Stimulated activated CD8-positive, alpha-beta memory T cell treated with anti-CD3 and anti-CD28 coated beads, Interleukin-15, amount 100 ng/mL, for 48 hours (primary cell): ENCODE data around the gene PSAP.

Experiments used
- DNase-seq, 2 donors: peaks; one replicate each; pipeline ENCODE4 v3.0.0-alpha.2; 2020; ENCODE audit warnings: low read depth in 2 of 2

PSAP gene

DNA sequence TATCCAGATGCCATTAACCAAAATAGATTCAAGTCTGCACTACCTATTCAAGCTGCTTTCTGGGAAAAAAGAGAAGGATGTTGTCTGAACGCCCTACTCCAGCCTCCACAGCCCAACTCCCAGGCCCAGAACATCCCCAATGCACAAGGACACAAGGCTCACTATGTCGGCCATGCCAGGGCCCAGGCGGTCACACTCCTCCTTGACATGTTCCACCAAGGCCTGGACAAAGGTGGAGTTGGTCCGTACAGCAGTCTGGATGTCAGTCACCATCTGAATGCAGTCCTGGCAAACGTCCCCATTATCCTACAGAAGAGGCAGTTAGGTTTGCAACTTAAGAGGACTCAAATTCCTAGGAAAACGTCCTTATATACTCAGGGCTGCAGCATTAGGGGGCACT lies 23.2 kb downstream of the PSAP start:
- no peak for DNase-seq

DNA sequence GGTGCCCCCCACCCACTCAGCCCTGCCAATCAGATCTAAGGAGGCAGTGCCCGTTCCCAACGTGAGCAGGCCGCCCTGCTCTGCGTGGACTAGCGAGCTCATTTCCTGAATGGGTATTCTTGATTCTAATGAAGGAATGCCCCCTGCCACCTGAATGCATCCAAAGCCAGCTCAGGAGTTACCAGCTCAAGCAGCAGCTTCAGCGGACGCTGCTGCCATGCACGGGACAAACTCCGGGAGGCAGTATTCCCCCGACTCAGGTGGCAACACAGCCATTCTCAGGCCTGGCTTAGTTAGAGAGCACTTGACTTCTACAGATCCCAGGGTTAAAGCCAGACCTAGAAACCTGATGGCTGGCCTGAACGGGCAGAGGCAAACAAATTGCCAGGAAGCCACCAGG lies 25.8 kb downstream of the PSAP start:
- DNase-seq: no peak

DNA sequence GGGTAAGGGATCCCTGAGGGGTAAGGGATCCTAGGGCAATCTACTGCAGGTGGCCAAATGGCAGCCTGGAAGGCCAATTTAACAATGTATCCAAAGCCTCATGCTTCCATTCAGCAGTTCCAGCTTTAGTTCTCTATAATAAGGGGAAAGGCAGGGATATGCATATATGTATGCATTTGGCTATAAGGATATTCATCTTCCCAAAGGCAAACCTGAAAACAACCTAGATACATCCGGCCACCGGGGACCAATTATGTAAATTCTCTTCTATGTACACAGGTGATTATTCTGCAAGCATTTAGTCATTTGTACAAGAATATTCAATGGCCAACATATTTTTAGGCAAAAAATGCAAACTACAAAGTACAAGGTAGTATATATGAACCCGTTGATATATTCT lies 26.7 kb downstream of the PSAP start:
- no peak for DNase-seq

DNA sequence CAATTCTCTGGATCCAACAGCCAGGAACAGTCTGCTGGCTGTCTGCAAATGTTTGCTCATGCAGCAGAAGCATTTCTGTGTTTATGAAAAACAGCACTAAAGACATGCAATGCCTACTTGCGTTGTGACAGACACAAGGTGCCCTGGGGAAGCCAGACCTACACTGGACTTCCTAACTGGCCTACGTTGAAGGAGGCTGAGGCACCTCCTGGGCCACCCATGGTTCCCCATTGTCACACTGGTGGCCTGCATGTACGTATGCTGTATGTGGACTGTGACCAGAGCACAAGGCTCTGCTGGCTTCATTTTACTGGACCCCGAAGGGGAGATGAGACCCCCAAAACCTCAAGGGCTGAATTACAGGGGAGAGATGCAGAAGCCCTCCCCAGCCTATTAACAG lies 27.7 kb downstream of the PSAP start:
- DNase-seq: no peak

DNA sequence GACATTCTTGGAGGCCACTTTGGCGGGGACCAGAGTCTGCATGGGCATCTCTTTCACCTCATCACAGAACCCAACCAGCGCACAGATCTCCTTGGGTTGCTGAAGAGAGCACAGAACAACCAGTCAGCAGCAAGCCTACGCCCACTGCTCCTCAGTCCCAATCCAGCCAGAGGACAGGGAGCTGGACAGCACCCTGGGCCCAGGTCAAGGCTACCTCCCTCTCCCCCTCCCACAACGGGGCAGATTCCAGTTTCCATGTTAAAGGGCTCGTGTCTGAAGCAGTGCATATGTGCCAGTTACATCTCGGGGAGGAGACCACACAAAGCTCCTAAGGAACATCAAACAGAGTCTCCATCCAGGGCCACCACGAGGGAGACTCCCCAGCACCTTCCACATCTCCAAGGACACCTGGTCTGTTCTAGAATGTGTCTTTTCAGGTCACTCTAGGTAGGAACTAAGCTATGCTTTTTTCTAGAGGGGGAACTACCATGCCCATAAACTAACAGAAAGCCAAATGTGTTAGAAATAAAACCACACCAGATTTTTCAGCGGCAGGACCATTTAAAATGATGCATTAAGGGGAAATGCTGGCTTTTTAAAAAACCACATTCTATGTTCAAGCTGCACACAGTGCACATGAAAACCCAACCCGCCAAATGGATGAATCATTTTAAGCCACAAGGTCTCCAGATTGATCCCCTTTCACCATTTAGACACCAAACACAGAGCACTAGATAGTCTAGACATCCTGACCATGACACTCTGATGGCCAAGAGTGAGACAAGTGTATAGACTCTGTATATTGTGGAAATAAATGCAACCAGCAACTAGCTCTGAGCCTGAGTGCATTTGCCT lies 28.9 kb downstream of the PSAP start:
- no peak for DNase-seq

DNA sequence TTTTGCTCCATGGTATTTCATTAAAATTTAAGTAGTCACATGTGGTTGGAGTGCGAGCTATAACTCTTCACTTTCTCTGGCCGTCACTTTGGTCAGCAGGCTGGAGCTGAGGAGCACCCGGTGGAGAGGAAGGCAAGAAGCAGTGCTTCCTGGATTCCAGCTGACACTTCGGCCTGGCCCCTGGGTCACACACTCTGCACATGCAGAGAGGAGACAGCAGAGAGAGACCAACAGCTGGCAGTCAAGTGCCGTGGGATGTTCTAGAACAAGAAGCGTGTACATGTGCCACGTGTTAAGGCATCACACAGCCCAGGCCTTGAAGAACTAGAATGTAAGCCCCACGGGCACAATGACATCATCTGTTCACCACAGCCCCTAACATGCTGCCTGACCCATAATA lies 30.1 kb downstream of the PSAP start:
- no peak for DNase-seq

DNA sequence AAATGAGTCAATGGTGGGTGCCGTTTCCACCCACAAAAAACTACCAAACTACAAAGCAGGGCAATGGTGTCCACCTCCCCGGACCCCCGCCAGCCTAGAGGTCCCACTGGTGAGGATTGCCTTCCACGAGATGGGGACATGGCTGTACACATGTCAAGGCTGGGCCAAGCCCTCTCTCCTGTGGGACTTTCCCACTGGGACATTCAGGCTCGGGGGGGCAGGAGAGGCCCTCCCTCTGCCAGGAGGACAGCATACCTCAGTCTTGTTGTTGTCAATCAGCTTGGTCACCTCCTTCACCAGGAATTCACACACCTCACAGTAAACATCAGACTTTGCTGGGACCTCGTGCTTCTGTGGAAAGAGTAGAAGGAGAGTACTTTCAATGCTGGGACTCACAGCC lies 31.1 kb downstream of the PSAP start:
- no peak for DNase-seq

DNA sequence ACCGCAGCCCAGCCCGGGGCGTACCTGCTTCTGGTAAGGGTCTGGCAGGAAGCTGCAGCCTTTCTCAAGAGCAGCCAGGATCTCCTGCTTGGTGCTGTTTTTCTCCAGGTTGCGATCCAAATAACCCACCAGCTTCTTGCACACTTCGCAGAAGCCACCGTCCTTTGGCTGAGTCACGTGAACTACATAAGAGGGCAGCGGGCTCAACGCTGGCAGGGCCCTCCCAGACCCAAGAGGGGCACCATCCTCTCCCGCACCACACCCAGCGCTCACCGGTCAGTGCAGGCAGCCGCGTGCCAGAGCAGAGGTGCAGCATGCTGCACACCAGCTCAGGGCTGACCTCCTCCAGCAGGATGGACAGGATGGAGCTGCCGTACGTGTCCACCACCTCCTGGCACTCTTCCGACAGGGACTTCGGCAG lies 31.6 kb downstream of the PSAP start:
- no peak for DNase-seq

DNA sequence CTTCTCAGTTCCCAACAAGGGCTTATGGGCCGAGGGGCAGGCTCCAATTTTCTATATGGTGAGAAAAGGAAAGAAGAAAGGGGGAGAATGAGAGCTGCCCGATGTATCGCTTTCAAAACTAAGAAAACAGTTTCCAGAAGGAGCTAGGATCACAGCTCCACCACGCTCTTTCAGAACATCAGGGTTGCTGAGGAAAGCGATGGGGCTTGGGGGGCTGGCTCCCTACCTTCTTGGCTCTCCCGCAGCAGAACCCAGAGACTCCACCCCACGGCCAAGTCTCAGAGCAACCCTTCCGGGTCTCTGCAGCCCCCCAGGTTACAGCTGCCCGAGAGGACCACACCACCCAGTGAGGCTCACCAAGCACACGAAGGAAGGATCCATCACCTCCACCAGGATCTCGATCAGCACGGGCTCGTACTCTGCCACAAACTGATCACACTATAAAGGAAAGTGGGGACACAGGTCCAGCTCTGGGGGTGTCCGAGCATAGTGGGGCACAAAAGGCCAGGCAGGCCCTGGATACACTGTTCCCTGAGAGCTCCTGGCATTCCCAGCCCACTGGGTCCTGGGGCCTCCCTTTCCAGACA lies 32.3 kb downstream of the PSAP start:
- no peak for DNase-seq

DNA sequence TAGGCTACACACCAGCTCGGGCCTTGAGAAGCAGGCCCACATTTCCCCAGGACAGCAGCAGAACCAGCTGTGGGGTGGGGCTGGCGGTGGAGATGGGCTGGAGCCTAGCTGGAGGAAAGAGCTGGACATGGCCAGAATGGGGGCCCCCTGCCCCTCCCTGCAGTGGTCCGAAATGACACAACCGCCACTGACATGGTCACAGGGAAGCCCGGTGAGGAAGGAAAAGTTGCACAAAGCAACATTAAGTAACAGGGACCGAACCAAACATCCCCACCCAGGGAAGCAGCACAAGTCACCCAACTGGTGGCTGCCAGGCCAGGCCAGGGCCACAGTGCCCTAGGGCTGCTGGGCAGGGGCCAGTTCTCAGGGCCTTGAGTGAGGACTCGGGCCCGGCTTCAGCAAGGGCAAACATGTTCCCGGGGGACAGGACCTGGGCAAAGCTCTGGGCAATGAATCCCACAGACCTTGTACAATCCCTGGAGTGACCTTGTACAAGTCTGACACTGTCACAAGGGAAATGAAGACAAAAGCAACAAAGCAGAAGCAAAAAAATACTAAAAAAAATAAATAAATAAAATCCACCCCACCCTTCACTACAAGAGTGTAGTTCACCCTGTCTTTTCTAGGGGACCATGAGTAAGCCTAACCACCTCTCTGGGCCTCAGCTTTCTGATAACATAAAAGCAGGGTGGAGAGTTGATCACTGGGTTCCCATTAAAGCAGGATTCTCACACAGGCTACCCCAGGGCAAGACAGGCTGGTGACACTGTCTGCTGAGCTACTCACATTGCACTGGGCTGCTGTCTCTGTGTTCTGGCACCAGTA lies 33.0 kb downstream of the PSAP start:
- no peak for DNase-seq

DNA sequence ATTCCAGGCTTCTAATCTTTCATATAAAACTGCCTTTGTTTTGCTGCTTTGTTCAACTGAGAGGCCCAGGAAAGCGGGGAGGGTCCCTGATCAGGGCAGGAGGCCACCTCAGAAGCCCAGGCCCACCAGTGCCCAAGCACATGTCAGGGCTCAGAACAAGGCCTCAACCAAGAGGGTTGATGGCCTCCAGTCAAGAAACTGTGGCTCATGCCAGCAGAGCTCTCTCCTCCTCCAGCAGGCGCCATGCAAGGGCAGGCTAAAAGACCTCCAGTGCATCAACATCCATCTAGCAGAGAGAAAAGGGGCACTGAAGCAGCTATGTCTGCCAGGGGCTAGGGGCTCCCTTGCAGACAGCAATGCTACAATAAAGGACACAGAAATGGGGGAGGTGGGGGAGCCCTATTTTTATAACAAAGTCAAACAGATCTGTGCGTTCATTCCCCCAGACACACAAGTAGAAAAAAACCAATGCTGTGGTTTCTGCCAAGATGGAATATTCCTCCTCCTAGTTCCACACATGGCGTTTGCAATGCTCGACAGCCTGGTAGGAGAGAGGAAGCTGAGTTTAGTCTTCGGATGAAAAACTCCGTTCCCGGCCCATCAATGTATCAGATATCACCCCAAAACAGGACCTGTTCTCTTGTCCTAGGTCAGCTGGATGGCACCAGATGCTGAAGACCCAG lies 34.0 kb downstream of the PSAP start:
- no peak for DNase-seq

DNA sequence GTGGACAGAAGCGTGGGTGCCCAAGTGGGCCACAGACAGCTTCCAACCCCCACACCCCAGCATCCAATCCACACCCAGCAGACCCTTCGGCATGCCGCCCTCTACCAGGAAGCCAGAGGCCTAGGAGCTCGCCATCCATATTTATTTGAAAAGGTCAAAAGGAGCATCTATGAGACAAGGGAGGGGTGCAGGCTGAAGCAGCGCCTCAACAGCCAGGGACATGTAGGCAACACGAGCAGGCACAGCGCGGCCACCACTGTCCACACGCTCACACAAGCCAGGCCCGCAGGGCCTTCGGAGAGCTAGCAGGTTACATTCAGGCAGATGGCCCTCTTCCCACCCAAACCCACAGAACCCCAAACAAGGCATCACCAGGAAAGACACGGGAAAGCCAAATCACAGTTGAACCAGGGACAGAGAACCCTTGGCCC lies 34.6 kb downstream of the PSAP start:
- DNase-seq: no peak

DNA sequence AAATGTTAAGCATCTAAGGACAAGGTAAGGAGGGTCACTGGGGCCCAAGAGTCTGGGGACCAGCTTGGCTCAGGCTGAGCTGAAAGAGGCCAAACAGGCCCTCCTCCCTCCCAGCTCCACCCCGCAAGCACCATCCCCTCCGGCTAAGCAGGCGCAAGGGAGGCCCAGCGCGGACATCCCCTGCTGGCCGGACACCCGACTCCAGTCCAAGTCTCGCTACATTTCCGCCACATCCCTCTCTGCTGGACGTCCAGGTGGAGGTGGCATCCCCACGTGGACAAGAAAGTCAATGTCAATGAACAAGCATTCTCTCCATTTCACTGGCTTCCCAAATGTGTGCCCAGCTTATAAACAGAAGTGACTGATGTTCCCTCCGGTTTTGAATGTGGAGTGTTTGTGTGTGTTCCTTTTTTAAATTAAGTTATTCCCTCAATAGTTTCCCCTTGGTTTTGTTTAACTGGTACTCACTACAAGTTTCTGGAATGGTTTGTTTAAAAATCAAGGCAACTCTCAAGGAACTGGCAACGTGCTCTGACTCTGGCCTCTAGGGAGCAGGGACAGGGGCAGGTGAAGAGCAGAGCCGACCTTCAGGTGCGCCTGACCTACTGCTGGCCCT lies 35.4 kb downstream of the PSAP start:
- DNase-seq: no peak

DNA sequence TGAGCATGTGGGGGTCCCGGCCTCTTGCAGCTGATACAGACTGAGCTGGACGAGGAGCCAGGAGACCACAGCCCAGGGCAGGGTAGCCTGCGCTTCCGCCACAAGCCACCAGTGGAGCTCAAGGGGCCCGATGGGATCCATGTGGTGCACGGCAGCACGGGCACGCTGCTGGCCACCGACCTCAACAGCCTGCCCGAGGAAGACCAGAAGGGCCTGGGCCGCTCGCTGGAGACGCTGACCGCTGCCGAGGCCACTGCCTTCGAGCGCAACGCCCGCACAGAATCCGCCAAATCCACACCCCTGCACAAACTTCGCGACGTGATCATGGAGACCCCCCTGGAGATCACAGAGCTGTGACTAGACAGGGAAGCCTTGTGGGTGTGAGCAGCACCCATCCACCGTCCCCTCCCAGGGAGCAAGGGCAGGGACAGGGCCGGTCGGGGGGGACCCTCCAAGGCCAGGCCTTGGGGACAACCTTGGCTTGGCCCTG lies 36.1 kb downstream of the PSAP start:
- no peak for DNase-seq

DNA sequence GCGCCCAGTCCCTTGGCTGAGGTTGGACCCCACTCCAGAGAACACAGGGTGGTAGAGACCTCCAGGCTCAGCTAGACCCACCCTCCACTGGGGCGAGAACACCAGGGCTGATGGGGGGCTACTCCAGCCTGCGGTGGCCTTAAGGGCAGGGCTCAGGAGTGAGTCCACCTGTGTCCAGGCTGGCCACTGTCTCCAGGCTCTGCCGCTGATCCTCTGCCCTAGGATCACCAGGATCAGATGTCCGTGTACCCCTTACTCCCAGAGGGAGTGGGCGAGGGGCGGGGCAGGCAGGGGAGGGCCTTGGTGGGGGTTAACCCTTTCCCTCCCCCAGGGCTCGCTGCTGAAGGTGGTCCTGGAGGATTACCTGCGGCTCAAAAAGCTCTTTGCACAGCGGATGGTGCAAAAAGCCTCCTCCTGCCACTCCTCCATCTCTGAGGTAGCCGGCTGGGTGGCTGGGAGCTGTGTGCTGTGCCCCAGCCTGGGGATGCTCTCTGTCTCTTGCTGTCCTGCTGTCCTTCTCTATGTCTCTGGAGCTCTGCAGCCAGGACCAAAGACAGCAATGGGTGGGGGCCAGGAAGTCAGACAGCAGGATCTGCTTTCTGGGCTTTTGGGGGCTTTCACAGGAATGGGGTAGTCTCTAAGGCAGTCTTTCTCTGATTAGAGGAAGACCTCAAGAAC lies 38.0 kb downstream of the PSAP start:
- DNase-seq: no peak

DNA sequence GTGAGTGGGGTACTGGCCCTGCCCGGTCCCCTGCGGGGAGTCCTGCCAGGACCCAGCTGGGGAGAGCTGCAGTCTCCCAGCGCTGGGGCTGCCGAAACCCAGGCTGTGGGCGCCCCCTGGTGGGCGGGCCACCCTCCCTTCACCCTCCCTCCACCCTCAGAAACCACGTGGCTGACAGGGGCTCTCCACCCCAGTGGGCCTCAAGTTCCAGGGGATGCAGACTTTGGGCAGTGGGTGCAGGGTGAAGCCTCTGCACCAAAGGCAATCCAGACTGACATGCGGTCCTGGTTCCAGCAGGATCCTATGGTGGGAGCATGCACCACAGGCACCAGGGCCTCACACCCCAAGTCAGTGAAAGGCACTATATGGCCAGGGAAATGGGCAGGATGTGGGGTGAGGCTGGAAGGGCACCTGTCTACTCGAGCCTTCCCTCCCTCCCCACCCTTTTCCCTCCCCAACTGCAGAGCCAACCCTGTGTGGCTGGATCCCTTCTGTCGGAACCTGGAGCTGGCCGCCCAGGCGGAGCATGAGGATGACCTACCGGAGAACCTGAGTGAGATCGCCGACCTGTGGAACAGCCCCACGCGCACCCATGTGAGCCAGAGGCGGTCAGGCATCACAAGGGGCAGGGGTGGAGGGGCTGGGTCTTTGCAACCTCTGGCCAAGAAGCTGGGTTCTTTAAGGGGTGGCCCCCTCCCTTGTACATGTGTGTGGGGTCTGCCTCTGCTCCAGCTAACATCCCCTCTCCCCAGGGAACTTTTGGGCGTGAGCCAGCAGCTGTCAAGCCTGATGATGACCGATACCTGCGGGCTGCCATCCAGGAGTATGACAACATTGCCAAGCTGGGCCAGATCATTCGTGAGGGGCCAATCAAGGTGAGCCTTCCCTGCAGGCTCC lies 38.8 kb downstream of the PSAP start:
- DNase-seq: peak; percentile 56 to 65

DNA sequence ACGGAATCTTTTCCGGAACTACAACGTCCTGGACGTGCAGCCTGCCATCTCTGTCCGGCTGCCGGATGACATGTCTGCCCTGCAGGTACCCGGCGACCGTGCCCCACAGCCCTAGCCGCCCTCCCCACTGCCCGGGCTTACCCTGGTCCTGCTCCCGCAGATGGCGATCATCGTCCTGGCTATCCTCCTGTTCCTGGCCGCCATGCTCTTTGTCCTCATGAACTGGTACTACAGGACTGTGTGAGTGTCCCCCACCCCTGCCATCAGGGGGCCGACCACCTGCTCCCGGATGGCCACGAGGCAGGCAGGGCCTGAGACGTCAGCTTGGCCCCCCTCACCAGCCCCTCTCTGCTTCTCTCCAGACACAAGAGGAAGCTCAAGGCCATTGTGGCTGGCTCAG lies 39.7 kb downstream of the PSAP start:
- DNase-seq: no peak

DNA sequence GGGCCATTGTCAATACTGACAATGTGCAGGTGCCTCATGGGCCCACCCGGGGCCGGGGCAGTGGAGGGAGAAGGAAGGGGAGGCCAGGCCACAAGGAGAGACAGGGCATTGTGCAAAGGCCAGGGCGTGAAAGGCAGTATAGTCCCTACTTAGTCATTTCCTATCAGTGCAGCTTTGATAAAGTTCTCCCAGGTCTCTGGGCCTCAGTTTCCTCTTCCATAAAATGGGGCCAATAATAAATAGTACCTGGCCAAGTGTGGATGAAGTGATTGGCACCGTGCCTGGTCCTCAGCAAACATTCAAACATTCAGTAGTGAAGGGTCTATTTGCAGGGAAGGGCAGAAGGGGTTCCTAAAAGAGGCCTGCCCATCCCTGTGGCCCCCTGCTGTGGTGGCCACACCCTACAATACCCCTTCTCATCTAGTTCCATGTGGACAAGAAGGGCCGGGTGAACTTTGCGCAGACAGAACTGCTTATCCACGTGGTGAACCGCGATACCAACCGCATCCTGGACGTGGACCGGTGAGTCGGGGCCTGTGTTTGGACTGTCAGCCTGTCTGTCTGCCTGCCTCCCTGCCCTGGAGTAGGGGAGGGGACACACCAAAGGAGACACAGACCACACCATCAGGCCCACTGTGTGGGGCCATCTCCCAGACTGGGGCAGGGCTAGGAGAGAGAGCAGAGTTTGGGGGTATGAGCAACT lies 40.9 kb downstream of the PSAP start:
- no peak for DNase-seq

DNA sequence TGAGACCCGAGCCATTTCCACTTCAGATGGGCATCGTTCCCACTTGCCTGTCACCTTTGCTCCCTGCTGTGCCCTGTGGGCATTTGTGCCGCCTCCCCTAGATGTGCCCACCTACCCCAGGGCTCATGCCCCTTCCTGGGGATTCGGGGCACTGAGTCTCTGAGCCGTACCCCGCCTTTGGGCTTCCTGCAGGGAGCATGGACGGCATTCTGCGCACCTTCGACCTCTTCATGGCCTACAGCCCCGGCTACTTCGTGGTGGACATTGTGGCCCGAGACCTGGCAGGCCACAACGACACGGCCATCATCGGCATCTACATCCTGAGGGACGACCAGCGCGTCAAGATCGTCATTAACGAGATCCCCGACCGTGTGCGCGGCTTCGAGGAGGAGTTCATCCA lies 41.4 kb downstream of the PSAP start:
- no peak for DNase-seq
